Mammary epithelial cell (primary cell): Measurements from ENCODE around the gene PTPRT.

ENCODE experiments used
- EZH2 ChIP-seq: IDR thresholded peaks from 2 replicates; pipeline ENCODE4 v1.6.1; 2012; ENCODE audit warnings: low read length, inconsistent platforms, borderline replicate concordance
- TF ChIP-seq, protein P1 (sequence below), 2 donors: IDR thresholded peaks in 1 of 2; conservative IDR thresholded peaks in 1 of 2; 2 replicates each; pipeline ENCODE4 v1.5.1; 2011 to 2012; ENCODE audit warnings: inconsistent platforms in 2 of 2, low read length in 2 of 2, mild to moderate bottlenecking in 2 of 2, control low read depth in 1 of 2, low read depth in 1 of 2; ENCODE audit not compliant: insufficient read depth in 1 of 2; ENCODE audit errors: extremely low read depth in 1 of 2

DNA sequence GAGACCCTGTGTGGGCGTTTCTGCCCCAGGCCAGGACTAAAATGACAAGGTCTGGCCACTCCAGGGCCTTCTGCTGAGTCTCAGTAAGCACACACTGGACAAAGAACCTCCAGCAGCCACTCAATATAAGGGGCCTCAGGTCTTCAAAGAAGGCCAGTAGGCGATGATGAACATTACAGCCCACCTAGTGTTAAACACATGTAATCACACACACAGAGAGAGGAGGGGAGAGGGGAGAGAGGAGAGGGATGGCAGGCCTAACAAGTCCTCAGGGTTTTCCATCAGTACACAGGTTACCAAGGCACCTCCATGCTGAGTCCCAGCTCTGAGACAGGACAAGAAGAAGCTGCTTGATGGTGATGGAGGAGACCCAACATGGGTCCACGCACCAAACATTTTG lies 325.6 kb downstream of the PTPRT start:
- TF ChIP-seq, protein P1, sequence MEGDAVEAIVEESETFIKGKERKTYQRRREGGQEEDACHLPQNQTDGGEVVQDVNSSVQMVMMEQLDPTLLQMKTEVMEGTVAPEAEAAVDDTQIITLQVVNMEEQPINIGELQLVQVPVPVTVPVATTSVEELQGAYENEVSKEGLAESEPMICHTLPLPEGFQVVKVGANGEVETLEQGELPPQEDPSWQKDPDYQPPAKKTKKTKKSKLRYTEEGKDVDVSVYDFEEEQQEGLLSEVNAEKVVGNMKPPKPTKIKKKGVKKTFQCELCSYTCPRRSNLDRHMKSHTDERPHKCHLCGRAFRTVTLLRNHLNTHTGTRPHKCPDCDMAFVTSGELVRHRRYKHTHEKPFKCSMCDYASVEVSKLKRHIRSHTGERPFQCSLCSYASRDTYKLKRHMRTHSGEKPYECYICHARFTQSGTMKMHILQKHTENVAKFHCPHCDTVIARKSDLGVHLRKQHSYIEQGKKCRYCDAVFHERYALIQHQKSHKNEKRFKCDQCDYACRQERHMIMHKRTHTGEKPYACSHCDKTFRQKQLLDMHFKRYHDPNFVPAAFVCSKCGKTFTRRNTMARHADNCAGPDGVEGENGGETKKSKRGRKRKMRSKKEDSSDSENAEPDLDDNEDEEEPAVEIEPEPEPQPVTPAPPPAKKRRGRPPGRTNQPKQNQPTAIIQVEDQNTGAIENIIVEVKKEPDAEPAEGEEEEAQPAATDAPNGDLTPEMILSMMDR (conservative IDR thresholded peaks at IDR 0.05 in 1 of 2, IDR thresholded peaks at IDR 0.05 in 1 of 2; ENCODE audit: extremely low read depth in 1 of 2, insufficient read depth in 1 of 2, low read depth in 1 of 2, low read length in 2 of 2) = no peak
- no peak for TF ChIP-seq EZH2
